Upper lobe of left lung (tissue), 6 donors: ENCODE measurements around the gene BRPF1. TPM values are rescaled to one million over a fixed set of nuclear protein-coding genes. Genes with fewer than 3 reads are reported as not detected.

ENCODE experiments used
- ATAC-seq, 2 donors: fragments of 200-7000 bp; cut with Tn5 transposase; one replicate each; pipeline ENCODE4 v1.9.1; 2022; ENCODE audit warnings: mild to moderate bottlenecking in 2 of 2, moderate library complexity in 2 of 2; ENCODE audit not compliant: low FRiP score in 2 of 2
- DNase-seq, 2 donors: peaks; one replicate each; pipeline ENCODE4 v3.0.0-alpha.2; 2019 to 2020
- H3K27ac ChIP-seq, 4 donors: fragments of 200-600 bp; sonication (generic); one replicate each; pipeline ENCODE4 v1.5.1; 2016 to 2019
- H3K27me3 ChIP-seq, 4 donors: fragments of 200-600 bp; sonication (generic); one replicate each; pipeline ENCODE4 v1.5.1; 2017 to 2019
- H3K36me3 ChIP-seq, 4 donors: fragments of 200-600 bp; sonication (generic); one replicate each; pipeline ENCODE4 v1.5.1; 2016 to 2019
- H3K4me1 ChIP-seq, 4 donors: fragments of 200-600 bp; sonication (generic); one replicate each; pipeline ENCODE4 v1.5.1; 2018 to 2019
- H3K4me3 ChIP-seq, 4 donors: fragments of 200-600 bp; sonication (generic); one replicate each; pipeline ENCODE4 v1.5.1; 2017 to 2019; ENCODE audit warnings: mild to moderate bottlenecking in 2 of 4, moderate library complexity in 1 of 4
- H3K9me3 ChIP-seq, 4 donors: fragments of 200-600 bp; sonication (generic); one replicate each; pipeline ENCODE4 v1.5.1; 2018 to 2019
- CTCF ChIP-seq, 6 experiments: fragments of 450-650 bp in 4 of 6; fragments of 200-600 bp in 2 of 6; sonication (generic) in 2 of 6; IDR thresholded peaks; one replicate each; pipeline ENCODE4 v1.5.1; 2016 to 2019; ENCODE audit warnings: antibody characterized with exemption in 6 of 6
- EP300 ChIP-seq, 4 donors: sonication (generic); formaldehyde crosslinking; IDR thresholded peaks; one replicate each; pipeline ENCODE4 v1.5.1; 2017; ENCODE audit warnings: antibody characterized with exemption in 4 of 4, control low read depth in 2 of 4
- POLR2A ChIP-seq, 4 donors: fragments of 450-650 bp; IDR thresholded peaks; one replicate each; pipeline ENCODE4 v1.5.1; 2016 to 2017; ENCODE audit warnings: antibody characterized with exemption in 4 of 4, mild to moderate bottlenecking in 2 of 4
- POLR2AphosphoS5 ChIP-seq, 2 donors: sonication (generic); formaldehyde crosslinking; IDR thresholded peaks; one replicate each; pipeline ENCODE4 v1.5.1; 2017; ENCODE audit warnings: antibody characterized with exemption in 2 of 2
- WGBS, 2 donors: methylation state at CpG; one replicate each; pipeline ENCODE4 v1.1.5; 2017 to 2018; 5-methylcytosine and 5-hydroxymethylcytosine counted together
- total RNA-seq, 6 donors: library from RNA; depleted of rRNA in 4 of 6; stranded (reverse); fragments of >200 nt in 4 of 6; gene quantifications; one replicate each; pipeline versions ENCODE4 v1.1.0 to v1.2.1, GENCODE V29; 2016 to 2021
- donor health status: DM: no; HTN: no; CAD: no; lungs with moderate emphysema.
- donor health status: DM: no; HTN: yes; CAD: no; lungs with severe emphysema.

BRPF1 gene
- total RNA-seq, 6 donors from 2014 or later, result 18.8 to 44.0 (median 26.5) TPM

GRCh38 chr3:9713142-9713541 lies 18.4 kb upstream of the BRPF1 start:
- Histone ChIP-seq H3K36me3 (no peaks in the 10 kb centered on the region), H3K4me1 (peaks cover 0 to 5% (median 2%) of the 10 kb centered on the region in 4 donors), H3K27ac (no peak overlapping the region), H3K27me3 (no peaks in the 10 kb centered on the region), H3K4me3 (no peak overlapping the region), H3K9me3 (no peaks in the 10 kb centered on the region)
- DNase-seq, result no peak
- no peak for ATAC-seq
- TF ChIP-seq CTCF (IDR thresholded peaks at IDR 0.05) (no peak), EP300 (IDR thresholded peaks at IDR 0.05) (no peak), POLR2A (IDR thresholded peaks at IDR 0.05) (no peak), POLR2AphosphoS5 (IDR thresholded peaks at IDR 0.05) (no peak)
- 87 to 92% methylated on average over 4 of the region's 4 CpGs for WGBS, 2 donors

- ATAC-seq, result peak in 1 of 2 donors; percentile 21
Measured at GRCh38 chr3:9715136-9715535, 16.4 kb upstream of the BRPF1 start.

GRCh38 chr3:9715764-9716437 lies 15.6 kb upstream of the BRPF1 start:
- H3K27me3 ChIP-seq, result no peaks in the 10 kb centered on the region
- no peaks in the 10 kb centered on the region for H3K36me3 ChIP-seq
- H3K9me3 ChIP-seq, result no peaks in the 10 kb centered on the region
- WGBS, 2 donors, result 41 to 46% methylated on average over 6 of the region's 6 CpGs
- TF ChIP-seq POLR2A (IDR thresholded peaks at IDR 0.05), result no peak
- peak; percentile 45 to 63 (median 53) for TF ChIP-seq CTCF (IDR thresholded peaks at IDR 0.05)
- peak in 1 of 2 donors; percentile 22 for TF ChIP-seq POLR2AphosphoS5 (IDR thresholded peaks at IDR 0.05)
- no peak for TF ChIP-seq EP300 (IDR thresholded peaks at IDR 0.05)
- H3K4me1 ChIP-seq, result peaks cover 0 to 5% (median 2%) of the 10 kb centered on the region in 4 donors
- DNase-seq, result peak in 1 of 2 donors; percentile 81
- H3K4me3 ChIP-seq, result no peak overlapping the region
- ATAC-seq, result peak; percentile 89 to 96
- H3K27ac ChIP-seq, result no peak overlapping the region

More at GRCh38 chr3:9715136-9715535, 16.4 kb upstream of the BRPF1 start:
- no peak overlapping the region for H3K4me3 ChIP-seq
- peaks cover 0 to 5% (median 2%) of the 10 kb centered on the region in 4 donors for H3K4me1 ChIP-seq
- DNase-seq, result no peak
- 29 to 32% methylated on average over 4 of the region's 4 CpGs for WGBS, 2 donors
- no peaks in the 10 kb centered on the region for H3K9me3 ChIP-seq
- no peaks in the 10 kb centered on the region for H3K36me3 ChIP-seq
- TF ChIP-seq CTCF (IDR thresholded peaks at IDR 0.05), result no peak
- TF ChIP-seq POLR2A (IDR thresholded peaks at IDR 0.05), result no peak
- no peak for TF ChIP-seq POLR2AphosphoS5 (IDR thresholded peaks at IDR 0.05)
- no peak for TF ChIP-seq EP300 (IDR thresholded peaks at IDR 0.05)
- no peaks in the 10 kb centered on the region for H3K27me3 ChIP-seq
- H3K27ac ChIP-seq, result no peak overlapping the region

GRCh38 chr3:9716801-9717555 lies 14.6 kb upstream of the BRPF1 start:
- H3K9me3 ChIP-seq, result no peaks in the 10 kb centered on the region
- TF ChIP-seq POLR2A (IDR thresholded peaks at IDR 0.05), result no peak
- no peak for TF ChIP-seq CTCF (IDR thresholded peaks at IDR 0.05)
- no peak for TF ChIP-seq POLR2AphosphoS5 (IDR thresholded peaks at IDR 0.05)
- TF ChIP-seq EP300 (IDR thresholded peaks at IDR 0.05), result no peak
- no peak overlapping the region for H3K27ac ChIP-seq
- H3K4me3 ChIP-seq, result no peak overlapping the region
- H3K27me3 ChIP-seq, result no peaks in the 10 kb centered on the region
- ATAC-seq (peak in 1 of 2 donors; percentile 34), DNase-seq (no peak)
- no peaks in the 10 kb centered on the region for H3K36me3 ChIP-seq
- 74 to 75% methylated on average over 5 of the region's 5 CpGs for WGBS, 2 donors
- H3K4me1 ChIP-seq, result peaks cover 0 to 5% (median 2%) of the 10 kb centered on the region in 4 donors
